SK-N-SH treated with all-trans-retinoic acid at 6 μM for 48 hours (cell line): Measurements from ENCODE around the gene PWWP2A.
"Not testable (repeated sequence)": the region's sequence is repeated elsewhere in the genome, so short reads cannot be mapped to it uniquely, and the experiment has no call there.

ENCODE experiments used
- ATAC-seq: fragments of 200-7000 bp; cut with Tn5 transposase; 3 replicates; pipeline ENCODE4 v1.9.1; 2020; ENCODE audit warnings: mild to moderate bottlenecking, moderate library complexity
- ARNTL ChIP-seq: fragments of 450-650 bp; formaldehyde crosslinking; IDR thresholded peaks from 2 replicates; pipeline ENCODE4 v1.5.0; 2020; ENCODE audit warnings: low read depth, mild to moderate bottlenecking, moderate library complexity, borderline replicate concordance
- CREB5 ChIP-seq: fragments of 250-450 bp; sonication (Bioruptor Pico); IDR thresholded peaks from 2 replicates; pipeline ENCODE4 v1.5.1; 2020; ENCODE audit warnings: low read depth, mild to moderate bottlenecking, moderate library complexity
- CSRNP3 ChIP-seq: fragments of 250-450 bp; sonication (Bioruptor Pico); IDR thresholded peaks from 2 replicates; pipeline ENCODE4 v1.5.1; 2021; ENCODE audit warnings: mild to moderate bottlenecking, moderate library complexity
- ESRRG ChIP-seq: fragments of 250-450 bp; sonication (Bioruptor Pico); IDR thresholded peaks from 2 replicates; pipeline ENCODE4 v1.6.1; 2021; ENCODE audit warnings: mild to moderate bottlenecking
- ISL1 ChIP-seq: fragments of 250-450 bp; sonication (Bioruptor Pico); IDR thresholded peaks from 2 replicates; pipeline ENCODE4 v2.1.2; 2022; ENCODE audit warnings: mild to moderate bottlenecking, moderate library complexity
- PATZ1 ChIP-seq: fragments of 250-450 bp; sonication (Bioruptor Pico); IDR thresholded peaks from 2 replicates; pipeline ENCODE4 v1.8.0; 2020; ENCODE audit warnings: mild to moderate bottlenecking, moderate library complexity, borderline replicate concordance
- POU6F1 ChIP-seq: fragments of 250-450 bp; sonication (Bioruptor Pico); IDR thresholded peaks from 2 replicates; pipeline ENCODE4 v1.8.0; 2021; ENCODE audit warnings: low read depth, mild to moderate bottlenecking, moderate library complexity, borderline replicate concordance
- TSHZ2 ChIP-seq: fragments of 250-450 bp; sonication (Bioruptor Pico); IDR thresholded peaks from 2 replicates; pipeline ENCODE4 v1.5.0; 2020; ENCODE audit warnings: mild to moderate bottlenecking, moderate library complexity
- ZC3H10 ChIP-seq: fragments of 250-450 bp; sonication (Bioruptor Pico); IDR thresholded peaks from 2 replicates; pipeline ENCODE4 v1.5.1; 2021; ENCODE audit warnings: mild to moderate bottlenecking, moderate library complexity
- ZFP3 ChIP-seq: fragments of 250-450 bp; sonication (Bioruptor Pico); IDR thresholded peaks from 2 replicates; pipeline ENCODE4 v1.5.0; 2020; ENCODE audit warnings: mild to moderate bottlenecking, moderate library complexity
- ZFP30 ChIP-seq: fragments of 450-650 bp; formaldehyde crosslinking; IDR thresholded peaks from 2 replicates; pipeline ENCODE4 v1.5.0; 2022; ENCODE audit warnings: mild to moderate bottlenecking, moderate library complexity
- ZNF565 ChIP-seq: fragments of 450-650 bp; formaldehyde crosslinking; conservative IDR thresholded peaks from 2 replicates; pipeline ENCODE4 v1.5.0; 2020; ENCODE audit warnings: low read depth, mild to moderate bottlenecking, moderate library complexity

PWWP2A gene

GRCh38 chr5:160161626-160162025 is 42.4 kb upstream of the PWWP2A start (continued):
- TF ChIP-seq CSRNP3 (CRISPR knock-in tag), result no peak

- not testable (repeated sequence) for ATAC-seq
Measured at GRCh38 chr5:160160875-160161274, 41.6 kb upstream of the PWWP2A start.

- no peak for ATAC-seq
- TF ChIP-seq ZC3H10 (CRISPR knock-in tag) (no peak), ZFP3 (CRISPR knock-in tag) (no peak), ESRRG (CRISPR knock-in tag) (no peak)
- TF ChIP-seq, all 23 proteins: peak for 0
Measured at GRCh38 chr5:160159991-160160792, 40.9 kb upstream of the PWWP2A start.

GRCh38 chr5:160158087-160158486 is 38.8 kb upstream of the PWWP2A start:
- ATAC-seq, result peak; percentile 47; the same call in 2 of the 3 replicates
- TF ChIP-seq ZNF565 (CRISPR knock-in tag), result no peak
- no peak for TF ChIP-seq TSHZ2 (CRISPR knock-in tag)
- no peak for TF ChIP-seq ZC3H10 (CRISPR knock-in tag)
- TF ChIP-seq ARNTL, result no peak
- no peak for TF ChIP-seq PATZ1 (CRISPR knock-in tag)

GRCh38 chr5:160155017-160155750 is 35.9 kb upstream of the PWWP2A start:
- no peak for ATAC-seq

GRCh38 chr5:160152901-160153300 is 33.7 kb upstream of the PWWP2A start:
- no peak for TF ChIP-seq CREB5 (CRISPR knock-in tag)
- no peak for TF ChIP-seq CSRNP3 (CRISPR knock-in tag)
- no peak for ATAC-seq

More at GRCh38 chr5:160155017-160155750, 35.9 kb upstream of the PWWP2A start:
- TF ChIP-seq POU6F1 (CRISPR knock-in tag) (no peak), ISL1 (CRISPR knock-in tag) (0 out of 2 replicates have a peak, but pooled peaks have one; percentile 8), ZFP30 (CRISPR knock-in tag) (no peak)
